Mucosa of rectum (tissue), 2 donors: Measurements from ENCODE around the gene CENPF.
A peak's percentile ranks its signal among the peaks of the same experiment; 100 is the strongest.
"Not testable (repeated sequence)": the region's sequence is repeated elsewhere in the genome, so short reads cannot be mapped to it uniquely, and the experiment has no call there.

Experiments used
- H3K27ac ChIP-seq, 2 donors: one replicate each; pipeline ENCODE4 v1.7.0; 2013; ENCODE audit warnings: inconsistent platforms in 2 of 2, low read depth in 2 of 2, low read length in 2 of 2
- H3K27me3 ChIP-seq, 2 donors: one replicate each; pipeline ENCODE4 v1.7.0; 2013; ENCODE audit warnings: low read length in 2 of 2; ENCODE audit not compliant: control insufficient read depth in 2 of 2, insufficient read depth in 2 of 2
- H3K36me3 ChIP-seq, 2 donors: one replicate each; pipeline ENCODE4 v1.7.0; 2013; ENCODE audit warnings: low read length in 2 of 2; ENCODE audit not compliant: control insufficient read depth in 2 of 2, insufficient read depth in 2 of 2
- H3K4me1 ChIP-seq, 2 donors: one replicate each; pipeline ENCODE4 v1.7.0; 2013; ENCODE audit warnings: low read length in 2 of 2, mild to moderate bottlenecking in 1 of 2; ENCODE audit not compliant: control insufficient read depth in 2 of 2, insufficient read depth in 2 of 2
- H3K4me3 ChIP-seq, 2 donors: one replicate each; pipeline ENCODE4 v1.7.0; 2013; ENCODE audit warnings: low read length in 2 of 2
- H3K9ac ChIP-seq, 2 donors: one replicate each; pipeline ENCODE4 v1.7.0; 2013; ENCODE audit warnings: low read length in 2 of 2, low read depth in 1 of 2, mild to moderate bottlenecking in 1 of 2
- H3K9me3 ChIP-seq, 2 donors: one replicate each; pipeline ENCODE4 v1.7.0; 2013; ENCODE audit warnings: low read length in 2 of 2; ENCODE audit not compliant: control insufficient read depth in 2 of 2
- donor health status: healthy.
- donor health status: Normal muscosa, but diverticular disease.

The CENPF gene

DNA sequence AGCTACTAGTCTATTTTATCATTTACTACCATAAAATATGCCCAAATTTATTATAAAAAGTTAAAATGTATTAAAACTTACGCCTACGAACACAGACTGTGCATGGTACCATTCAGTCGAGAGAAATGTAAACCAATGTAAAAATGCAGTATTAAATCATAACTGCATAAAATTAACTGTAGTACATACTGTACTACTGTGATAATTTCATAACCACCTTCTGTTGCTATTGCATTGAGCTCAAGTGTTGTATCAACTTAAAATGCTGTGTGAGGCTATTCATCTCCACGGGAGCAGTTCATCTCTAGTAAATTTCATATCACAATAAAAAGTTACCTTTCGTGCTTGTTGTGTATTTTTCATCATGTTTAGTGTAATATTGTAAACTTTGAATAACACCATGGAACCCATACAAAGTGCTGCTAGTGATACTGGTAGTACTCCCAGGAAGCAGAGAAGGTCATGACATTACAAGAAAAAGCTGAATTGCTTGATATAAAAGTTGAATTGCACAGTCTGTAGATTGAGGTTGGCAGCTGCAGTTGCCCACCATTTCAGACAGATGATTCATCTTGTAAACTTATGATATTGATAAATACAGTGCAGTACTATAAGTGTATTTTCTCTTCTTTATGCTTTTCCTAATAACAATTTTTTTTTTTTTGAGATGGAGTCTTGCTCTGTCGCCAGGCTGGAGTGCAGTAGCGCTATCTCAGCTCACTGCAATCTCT lies 19.0 kb upstream of the CENPF start:
- H3K9me3 ChIP-seq, result no peaks in the 10 kb centered on the region
- H3K36me3 ChIP-seq, result no peaks in the 10 kb centered on the region
- no peak overlapping the region for H3K27ac ChIP-seq
- no peaks in the 10 kb centered on the region for H3K4me1 ChIP-seq
- H3K27me3 ChIP-seq, result no peaks in the 10 kb centered on the region
- H3K9ac ChIP-seq, result no peak overlapping the region
- no peak overlapping the region for H3K4me3 ChIP-seq

DNA sequence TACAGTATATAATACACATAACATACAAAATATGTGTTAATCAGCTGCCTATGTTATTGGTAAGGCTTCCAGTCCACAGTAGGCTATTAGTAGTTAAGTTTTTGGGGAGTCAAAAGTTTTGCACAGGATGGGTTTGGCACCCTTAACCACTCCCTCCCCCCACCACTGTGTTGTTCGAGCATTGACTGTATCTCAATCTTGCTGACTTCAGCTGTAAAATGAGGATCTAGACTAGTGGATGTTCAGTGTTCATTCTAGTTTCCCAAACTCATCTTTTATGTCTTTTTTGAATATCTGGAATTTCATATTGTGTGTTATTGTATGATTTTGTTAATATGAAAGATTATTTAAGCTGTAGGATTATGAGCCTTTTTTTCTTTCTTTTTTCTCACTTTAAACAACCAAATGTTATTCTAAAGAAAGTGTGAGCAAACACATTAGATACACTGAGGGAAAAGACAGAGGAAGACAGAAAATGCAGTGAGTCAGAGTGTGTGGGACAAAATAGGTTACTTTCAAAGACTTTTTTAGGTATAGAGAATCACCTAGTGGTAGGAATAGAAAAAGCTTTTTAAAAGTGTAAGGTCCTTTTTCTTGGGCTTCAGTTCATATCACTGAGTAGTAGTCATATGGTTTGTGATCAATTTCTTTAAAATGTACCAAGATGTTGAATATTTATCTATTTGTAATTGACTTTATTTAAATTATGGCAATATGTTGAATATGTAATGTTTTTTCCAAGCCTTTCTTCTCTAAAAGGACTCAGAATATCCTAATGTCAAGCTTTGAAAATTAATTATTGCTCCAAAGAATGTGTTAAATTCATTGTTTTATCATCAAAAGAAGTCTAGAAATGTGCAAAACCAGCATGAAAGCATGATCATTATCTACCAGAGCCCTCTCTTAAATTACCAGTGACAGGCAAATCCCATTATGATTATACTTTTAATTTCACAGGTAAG lies 17.9 kb upstream of the CENPF start:
- H3K27ac ChIP-seq, result no peak overlapping the region
- no peaks in the 10 kb centered on the region for H3K9me3 ChIP-seq
- no peaks in the 10 kb centered on the region for H3K27me3 ChIP-seq

DNA sequence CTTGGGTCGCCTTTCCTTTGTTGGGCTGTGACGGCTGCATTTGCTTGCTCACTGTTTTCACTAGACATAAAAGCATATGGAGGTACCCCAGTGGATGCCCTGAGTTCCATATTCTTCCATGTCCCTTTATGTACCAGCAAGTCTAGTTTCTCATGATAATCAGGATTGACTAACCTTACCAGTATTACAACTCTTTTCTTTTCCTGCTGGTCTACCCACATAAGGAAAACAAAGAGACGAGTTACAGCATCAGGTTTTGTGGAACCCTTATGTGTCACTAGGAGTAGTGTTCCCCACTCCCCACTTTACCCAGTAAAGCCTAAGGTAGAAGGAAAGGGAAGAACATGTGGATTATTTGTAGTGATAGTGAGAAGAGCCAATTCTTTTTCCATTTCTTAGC lies 16.4 kb upstream of the CENPF start:
- Histone ChIP-seq H3K27ac (no peak overlapping the region), H3K36me3 (no peaks in the 10 kb centered on the region), H3K4me1 (no peaks in the 10 kb centered on the region), H3K9me3 (no peaks in the 10 kb centered on the region), H3K4me3 (no peak overlapping the region), H3K9ac (no peak overlapping the region), H3K27me3 (no peaks in the 10 kb centered on the region)

More for the DNA sequence above, 17.9 kb upstream of the CENPF start:
- Histone ChIP-seq H3K36me3 (no peaks in the 10 kb centered on the region), H3K9ac (no peak overlapping the region), H3K4me3 (no peak overlapping the region), H3K4me1 (no peaks in the 10 kb centered on the region)

DNA sequence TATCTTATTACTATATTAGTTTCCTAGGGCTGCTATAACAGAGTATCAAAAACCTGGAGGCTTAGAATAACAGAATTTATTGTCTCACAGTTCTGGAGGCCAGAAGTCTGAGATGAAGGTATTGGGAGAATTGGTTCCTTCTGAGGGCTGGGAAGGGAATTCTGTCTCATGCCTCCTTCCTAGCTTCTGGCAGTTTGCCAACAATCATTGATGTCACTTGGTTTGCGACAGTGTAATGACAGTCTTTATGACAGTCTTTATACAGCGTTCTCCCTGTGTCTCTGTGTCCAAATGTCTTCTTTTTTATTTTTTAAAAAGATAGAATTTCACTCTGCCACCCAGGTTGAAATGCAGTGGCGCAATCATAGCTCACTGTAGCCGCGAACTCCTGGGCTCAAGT lies 15.8 kb upstream of the CENPF start:
- no peak overlapping the region for H3K9ac ChIP-seq
- H3K4me3 ChIP-seq, result no peak overlapping the region
- no peak overlapping the region for H3K27ac ChIP-seq
- H3K9me3 ChIP-seq, result no peaks in the 10 kb centered on the region
- no peaks in the 10 kb centered on the region for H3K4me1 ChIP-seq
- H3K27me3 ChIP-seq, result no peaks in the 10 kb centered on the region
- no peaks in the 10 kb centered on the region for H3K36me3 ChIP-seq

DNA sequence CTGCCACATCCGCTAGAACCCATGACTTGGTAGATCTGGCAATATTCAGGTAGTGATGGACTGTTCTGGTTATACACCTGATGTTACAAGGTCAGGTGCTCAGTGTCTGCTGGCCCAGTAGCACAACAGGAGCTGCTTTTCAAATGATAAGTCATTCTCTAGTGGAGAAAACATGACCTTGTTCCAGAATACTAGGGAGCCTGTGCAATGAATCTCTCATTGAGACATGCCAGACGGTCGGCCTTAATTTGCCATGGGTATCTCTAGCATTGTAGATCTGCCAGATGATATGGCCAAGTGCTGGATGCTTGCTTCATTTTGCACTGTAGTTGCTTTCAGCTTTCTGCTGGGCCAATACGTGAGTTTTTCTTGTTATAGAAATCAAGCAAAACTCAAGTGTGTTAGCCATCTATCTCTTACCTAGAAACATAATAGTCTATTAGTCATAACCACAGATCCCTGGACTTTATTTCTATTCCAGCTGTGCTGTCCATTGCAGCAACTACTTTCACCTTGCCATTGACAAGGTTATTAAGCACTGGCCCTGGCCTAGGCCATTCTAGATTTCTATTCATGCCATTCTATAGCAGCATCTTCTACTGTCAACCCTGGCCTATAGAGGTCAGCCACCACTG lies 13.9 kb upstream of the CENPF start:
- no peaks in the 10 kb centered on the region for H3K27me3 ChIP-seq
- H3K27ac ChIP-seq, result no peak overlapping the region
- H3K36me3 ChIP-seq, result no peaks in the 10 kb centered on the region
- H3K9me3 ChIP-seq, result no peaks in the 10 kb centered on the region
- no peaks in the 10 kb centered on the region for H3K4me1 ChIP-seq
- no peak overlapping the region for H3K9ac ChIP-seq
- no peak overlapping the region for H3K4me3 ChIP-seq

DNA sequence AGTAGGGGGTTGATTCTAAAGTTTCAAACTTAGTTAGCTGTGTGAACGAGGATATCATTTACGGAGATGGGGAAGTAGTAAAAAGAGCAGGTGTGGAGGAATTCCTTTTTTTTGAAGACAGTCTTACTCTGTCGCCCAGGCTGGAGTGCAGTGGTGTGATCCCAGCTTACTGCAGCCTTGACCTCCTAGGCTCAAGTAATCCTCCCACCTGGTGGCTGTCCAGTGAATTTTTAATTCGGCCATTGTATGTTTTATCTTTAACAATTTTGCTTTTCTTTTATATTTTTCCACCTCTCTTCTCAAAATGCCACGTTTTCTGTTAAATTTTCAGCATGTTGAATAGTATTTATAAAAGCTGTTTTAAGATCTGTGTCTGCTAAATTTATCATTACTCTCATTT lies 12.3 kb upstream of the CENPF start:
- Histone ChIP-seq H3K27me3 (no peaks in the 10 kb centered on the region), H3K9ac (no peak overlapping the region), H3K4me3 (no peak overlapping the region), H3K36me3 (no peaks in the 10 kb centered on the region), H3K27ac (no peak overlapping the region), H3K4me1 (no peaks in the 10 kb centered on the region), H3K9me3 (no peaks in the 10 kb centered on the region)

DNA sequence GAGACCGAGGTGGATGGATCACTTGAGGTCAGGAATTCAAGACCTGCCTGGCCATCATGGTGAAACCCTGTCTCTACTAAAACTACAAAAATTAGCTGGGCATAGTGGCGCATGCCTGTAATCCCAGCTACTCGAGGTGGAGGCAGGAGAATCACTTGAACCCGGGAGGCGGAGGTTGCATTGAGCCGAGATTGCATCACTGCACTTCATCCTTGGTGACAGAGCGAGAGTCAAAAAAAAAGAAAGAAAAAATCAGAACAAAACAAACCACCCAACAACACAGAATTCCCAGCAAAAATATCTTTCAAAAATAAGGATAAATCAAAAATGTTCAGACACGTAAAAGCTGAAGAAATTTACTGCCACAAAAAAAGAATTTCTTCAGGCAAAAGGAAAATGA lies 11.1 kb upstream of the CENPF start:
- not testable (repeated sequence) for H3K9ac ChIP-seq, H3K27me3 ChIP-seq, H3K4me3 ChIP-seq, H3K9me3 ChIP-seq, H3K4me1 ChIP-seq, H3K27ac ChIP-seq, H3K36me3 ChIP-seq

DNA sequence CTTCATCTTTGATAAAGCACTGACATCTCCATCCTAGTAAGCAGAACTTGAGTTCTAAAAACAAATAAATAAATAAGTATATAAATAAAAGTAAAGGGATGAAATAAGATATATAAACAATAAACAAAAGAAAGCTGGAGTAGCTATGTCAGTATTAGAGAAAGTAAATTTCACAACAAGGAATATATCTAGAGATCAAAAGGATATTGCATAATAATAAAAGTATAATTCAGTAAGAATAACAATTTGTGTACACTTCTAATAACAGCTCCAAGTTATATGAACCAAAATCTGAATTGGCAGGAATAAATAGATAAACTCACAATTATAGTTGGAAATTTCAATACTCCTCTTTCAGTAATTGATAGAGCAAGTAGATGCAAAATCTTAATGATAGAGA lies 9.8 kb upstream of the CENPF start:
- H3K27ac ChIP-seq, result no peak overlapping the region
- H3K36me3 ChIP-seq, result no peaks in the 10 kb centered on the region
- no peak overlapping the region for H3K9ac ChIP-seq
- H3K4me3 ChIP-seq, result no peak overlapping the region
- H3K9me3 ChIP-seq, result no peaks in the 10 kb centered on the region
- no peaks in the 10 kb centered on the region for H3K4me1 ChIP-seq
- no peaks in the 10 kb centered on the region for H3K27me3 ChIP-seq

DNA sequence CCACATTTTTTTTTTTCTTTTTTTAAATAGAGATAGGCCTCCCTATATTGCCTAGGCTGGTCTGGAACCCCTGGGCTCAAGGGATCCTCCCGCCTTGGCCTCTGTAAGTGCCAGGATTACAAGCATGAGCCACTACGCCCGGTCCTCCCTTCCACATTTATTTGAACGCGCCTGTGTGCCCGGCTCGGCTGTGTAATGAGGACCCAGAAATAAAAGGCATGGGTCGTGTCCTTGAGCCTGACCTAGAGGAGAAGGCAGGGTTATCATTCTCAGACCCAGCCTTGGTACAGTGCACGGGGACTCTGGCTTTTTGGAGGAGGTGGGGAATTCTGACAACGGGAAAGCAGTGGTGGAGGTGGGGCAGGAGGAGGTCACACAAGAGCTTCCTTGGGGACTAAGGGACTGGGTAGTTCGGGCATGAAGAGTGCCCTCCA lies 841 bp downstream of the CENPF start:
- H3K36me3 ChIP-seq, result no peaks in the 10 kb centered on the region
- H3K9ac ChIP-seq, result no peak overlapping the region
- no peaks in the 10 kb centered on the region for H3K9me3 ChIP-seq
- peak overlapping the region; percentile 55 to 79 for H3K4me3 ChIP-seq
- no peaks in the 10 kb centered on the region for H3K27me3 ChIP-seq
- no peaks in the 10 kb centered on the region for H3K4me1 ChIP-seq
- no peak overlapping the region for H3K27ac ChIP-seq

DNA sequence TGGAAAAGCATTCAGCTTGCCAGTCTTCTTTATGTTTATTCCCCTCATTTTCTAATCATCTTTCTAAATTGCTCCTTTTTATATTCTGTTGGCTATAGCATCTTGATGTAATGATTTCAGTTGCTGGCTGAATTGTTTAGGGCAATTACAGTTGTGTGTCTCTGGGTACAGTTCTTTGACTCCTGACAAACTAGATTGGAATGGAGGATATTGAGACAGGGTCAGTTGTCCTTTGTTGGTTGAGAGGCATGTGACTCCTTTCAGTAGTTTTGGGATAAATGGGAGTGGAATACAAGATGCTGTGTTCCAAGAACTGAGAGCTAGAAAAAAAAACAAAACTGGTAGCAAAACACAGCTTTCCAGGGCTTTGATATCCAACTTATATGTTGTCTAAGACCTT lies 1.5 kb downstream of the CENPF start:
- Histone ChIP-seq H3K4me3 (peak overlapping the region in 1 of 2 donors; percentile 79), H3K4me1 (no peaks in the 10 kb centered on the region), H3K27me3 (no peaks in the 10 kb centered on the region), H3K27ac (no peak overlapping the region), H3K9me3 (no peaks in the 10 kb centered on the region), H3K9ac (no peak overlapping the region), H3K36me3 (no peaks in the 10 kb centered on the region)
